ENCODE data around the gene SLC22A13.
"Not testable (repeated sequence)": the region's sequence is repeated elsewhere in the genome, so short reads cannot be mapped to it uniquely, and the experiment has no call there.

SLC22A13 gene

DNA sequence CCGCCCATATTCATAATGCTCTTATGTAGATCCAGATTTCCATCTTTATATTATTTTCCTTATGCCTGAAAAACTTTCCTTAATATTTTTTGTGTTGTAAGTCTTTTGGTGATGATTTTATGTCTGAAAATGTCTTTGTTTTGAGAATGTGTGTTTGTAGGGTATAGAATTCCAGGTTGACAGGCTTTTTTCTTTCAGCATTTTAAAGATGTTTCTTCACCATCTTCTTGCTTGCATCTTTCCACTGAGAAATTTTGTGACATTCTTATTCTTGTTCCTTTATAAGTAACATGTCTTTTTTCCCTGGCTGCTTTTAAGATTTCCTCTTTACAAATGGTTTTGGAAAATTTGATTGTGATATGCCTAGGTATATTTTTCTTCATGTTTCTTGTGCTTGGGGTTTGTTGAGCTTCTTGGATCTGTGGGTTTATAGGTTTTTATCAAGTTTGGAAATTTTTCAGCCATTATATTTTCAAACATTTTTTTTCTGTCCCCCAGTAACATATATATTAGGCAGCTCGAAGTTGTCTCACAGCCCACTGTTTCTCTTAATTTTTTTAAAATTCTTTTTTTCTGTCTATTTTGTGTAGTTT is 27.1 kb upstream of the SLC22A13 start:
- no peaks in the 10 kb centered on the region for H3K9me3 ChIP-seq (ENCODE audit: control insufficient read depth, low read length)
- no peaks in the 10 kb centered on the region for H3K27me3 ChIP-seq (replicated peaks; ENCODE audit: control insufficient read depth, insufficient read depth, low read length, poor library complexity, severe bottlenecking)
- H3K27ac ChIP-seq (ENCODE audit: insufficient read depth, low read length, poor library complexity, severe bottlenecking): no peak overlapping the region
- peaks cover 54% of the 10 kb centered on the region for H3K36me3 ChIP-seq (ENCODE audit: control insufficient read depth, insufficient read depth, low read length)
- no peak for DNase-seq
- H3K4me1 ChIP-seq (ENCODE audit: control insufficient read depth, insufficient read depth, low read length, poor library complexity, severe bottlenecking): no peaks in the 10 kb centered on the region
- no peak overlapping the region for H3K4me3 ChIP-seq (ENCODE audit: insufficient read depth, low read depth, low read length, poor library complexity, severe bottlenecking)

DNA sequence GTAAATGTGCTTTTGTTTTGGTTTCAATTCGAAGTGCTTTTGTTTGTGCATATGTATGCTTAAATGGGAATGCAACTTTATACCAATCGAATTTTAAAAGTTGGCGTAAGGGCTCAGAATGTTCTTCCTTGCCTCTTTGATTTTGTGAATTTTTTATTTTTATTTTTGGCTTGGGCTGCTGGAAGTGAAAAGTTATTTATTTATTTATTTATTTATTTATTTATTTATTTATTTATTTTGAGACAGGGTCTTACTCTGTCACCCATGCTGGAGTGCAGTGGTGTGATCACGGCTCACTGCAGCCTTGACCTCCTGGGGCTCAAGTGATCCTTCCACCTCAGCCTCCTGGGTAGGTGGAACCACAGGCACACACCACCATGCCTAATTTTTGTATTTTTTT is 22.8 kb upstream of the SLC22A13 start:
- H3K27ac ChIP-seq (ENCODE audit: insufficient read depth, low read length, poor library complexity, severe bottlenecking); H3K9me3 ChIP-seq (ENCODE audit: control insufficient read depth, low read length); H3K4me1 ChIP-seq (ENCODE audit: control insufficient read depth, insufficient read depth, low read length, poor library complexity, severe bottlenecking); DNase-seq; H3K4me3 ChIP-seq (ENCODE audit: insufficient read depth, low read depth, low read length, poor library complexity, severe bottlenecking); H3K27me3 ChIP-seq (replicated peaks; ENCODE audit: control insufficient read depth, insufficient read depth, low read length, poor library complexity, severe bottlenecking): not testable (repeated sequence)
- peaks cover 40% of the 10 kb centered on the region for H3K36me3 ChIP-seq (ENCODE audit: control insufficient read depth, insufficient read depth, low read length)

DNA sequence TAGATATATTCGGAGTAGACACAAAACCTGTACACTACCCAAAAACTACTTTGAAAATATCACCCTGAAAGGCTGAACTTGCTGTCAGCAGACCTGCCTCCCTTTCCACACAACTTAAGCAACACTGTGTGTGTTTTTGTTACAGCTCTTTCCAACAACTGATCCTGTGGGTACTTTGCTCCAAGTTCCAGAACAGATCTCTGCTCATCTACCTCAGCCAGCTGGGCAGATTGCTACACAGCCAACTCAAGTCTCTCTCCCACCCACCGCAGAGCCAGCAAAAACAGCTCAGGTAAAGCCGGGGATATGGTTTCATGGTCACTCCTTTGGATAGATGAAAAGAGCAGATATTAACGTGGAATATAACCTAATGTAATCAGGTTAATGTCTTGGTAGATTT is 19.7 kb upstream of the SLC22A13 start:
- Histone ChIP-seq H3K36me3 (ENCODE audit: control insufficient read depth, insufficient read depth, low read length) (peaks cover 31% of the 10 kb centered on the region), H3K27ac (ENCODE audit: insufficient read depth, low read length, poor library complexity, severe bottlenecking) (no peak overlapping the region), H3K4me3 (ENCODE audit: insufficient read depth, low read depth, low read length, poor library complexity, severe bottlenecking) (no peak overlapping the region), H3K9me3 (ENCODE audit: control insufficient read depth, low read length) (no peaks in the 10 kb centered on the region), H3K4me1 (ENCODE audit: control insufficient read depth, insufficient read depth, low read length, poor library complexity, severe bottlenecking) (no peaks in the 10 kb centered on the region), H3K27me3 (replicated peaks; ENCODE audit: control insufficient read depth, insufficient read depth, low read length, poor library complexity, severe bottlenecking) (no peaks in the 10 kb centered on the region)
- DNase-seq: no peak

DNA sequence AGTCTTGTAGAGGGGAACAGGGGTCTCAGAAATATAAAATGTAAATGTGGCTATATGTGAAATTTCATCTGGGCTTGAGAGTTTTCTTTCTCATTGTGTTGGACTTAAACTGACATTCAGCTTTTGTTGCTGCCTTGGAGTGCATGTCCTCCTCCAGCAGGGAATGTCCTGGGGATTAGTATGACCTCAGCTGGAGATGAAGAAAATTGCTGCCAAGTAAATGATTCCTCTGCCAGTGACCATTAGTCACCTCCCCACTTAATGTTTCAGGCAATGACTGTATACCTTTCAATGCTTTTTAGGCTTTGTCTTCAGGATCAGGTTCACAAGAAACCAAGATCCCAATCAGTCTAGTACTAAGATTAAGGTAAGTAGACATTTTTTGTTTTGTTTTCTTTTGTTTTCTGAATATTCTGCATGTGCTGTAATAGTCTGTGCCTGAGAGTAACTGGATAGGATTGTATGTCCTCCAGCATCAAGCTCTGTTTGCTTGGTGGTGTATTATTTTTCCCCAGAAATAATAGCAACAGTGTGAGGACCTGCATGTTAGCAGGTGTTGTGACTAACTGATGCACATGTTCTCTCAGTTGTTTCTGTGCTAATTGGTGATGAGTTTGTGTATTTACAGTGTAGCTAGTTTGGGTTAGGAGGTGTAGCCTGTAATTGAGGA is 18.1 kb upstream of the SLC22A13 start:
- no peaks in the 10 kb centered on the region for H3K27me3 ChIP-seq (replicated peaks; ENCODE audit: control insufficient read depth, insufficient read depth, low read length, poor library complexity, severe bottlenecking)
- H3K36me3 ChIP-seq (ENCODE audit: control insufficient read depth, insufficient read depth, low read length): peaks cover 44% of the 10 kb centered on the region
- no peak for DNase-seq
- H3K27ac ChIP-seq (ENCODE audit: insufficient read depth, low read length, poor library complexity, severe bottlenecking): no peak overlapping the region
- H3K4me1 ChIP-seq (ENCODE audit: control insufficient read depth, insufficient read depth, low read length, poor library complexity, severe bottlenecking): no peaks in the 10 kb centered on the region
- no peak overlapping the region for H3K4me3 ChIP-seq (ENCODE audit: insufficient read depth, low read depth, low read length, poor library complexity, severe bottlenecking)
- no peaks in the 10 kb centered on the region for H3K9me3 ChIP-seq (ENCODE audit: control insufficient read depth, low read length)

DNA sequence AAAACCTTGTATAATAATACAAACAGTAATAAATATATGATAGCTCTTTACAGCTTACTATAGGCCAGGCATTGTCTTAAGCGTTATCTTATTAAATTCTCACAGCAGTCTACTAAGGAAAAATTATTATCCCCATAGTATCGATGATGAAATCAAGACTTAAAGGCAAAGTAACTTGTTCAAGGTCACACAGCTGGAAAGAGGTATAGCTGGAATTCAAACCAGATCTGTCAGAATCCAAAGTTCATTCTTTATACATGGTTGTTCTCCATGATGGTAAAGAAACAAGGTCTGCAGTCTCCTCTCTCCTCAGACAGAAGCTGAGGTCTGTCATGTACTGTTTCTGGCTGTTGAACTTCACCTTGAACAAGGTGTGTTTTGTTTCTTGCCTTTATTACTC is 15.4 kb upstream of the SLC22A13 start:
- Histone ChIP-seq H3K4me3 (ENCODE audit: insufficient read depth, low read depth, low read length, poor library complexity, severe bottlenecking) (no peak overlapping the region), H3K36me3 (ENCODE audit: control insufficient read depth, insufficient read depth, low read length) (peaks cover 62% of the 10 kb centered on the region), H3K9me3 (ENCODE audit: control insufficient read depth, low read length) (no peaks in the 10 kb centered on the region), H3K27ac (ENCODE audit: insufficient read depth, low read length, poor library complexity, severe bottlenecking) (no peak overlapping the region), H3K27me3 (replicated peaks; ENCODE audit: control insufficient read depth, insufficient read depth, low read length, poor library complexity, severe bottlenecking) (no peaks in the 10 kb centered on the region), H3K4me1 (ENCODE audit: control insufficient read depth, insufficient read depth, low read length, poor library complexity, severe bottlenecking) (no peaks in the 10 kb centered on the region)
- no peak for DNase-seq

DNA sequence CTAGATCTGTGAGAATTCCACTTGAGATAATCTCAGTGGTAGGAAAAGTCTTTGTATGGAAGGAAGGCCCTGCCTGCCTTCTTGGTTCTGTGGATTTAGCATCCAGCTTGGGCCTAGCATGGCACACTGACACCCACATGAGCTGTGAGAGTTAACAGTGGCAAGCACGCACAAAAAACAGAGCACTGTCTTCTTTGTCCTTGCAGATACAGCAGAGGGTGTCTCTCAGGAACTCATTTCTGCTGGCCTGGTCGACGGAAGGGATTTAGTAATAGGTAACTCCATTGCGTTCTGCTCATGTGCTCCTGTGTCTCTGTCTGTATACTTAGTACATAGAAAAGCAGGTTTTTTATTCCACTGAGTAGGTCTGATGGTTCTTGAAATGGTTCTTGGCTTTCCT is 14.4 kb upstream of the SLC22A13 start:
- no peak overlapping the region for H3K27ac ChIP-seq (ENCODE audit: insufficient read depth, low read length, poor library complexity, severe bottlenecking)
- no peaks in the 10 kb centered on the region for H3K9me3 ChIP-seq (ENCODE audit: control insufficient read depth, low read length)
- peaks cover 62% of the 10 kb centered on the region for H3K36me3 ChIP-seq (ENCODE audit: control insufficient read depth, insufficient read depth, low read length)
- DNase-seq: no peak
- no peaks in the 10 kb centered on the region for H3K27me3 ChIP-seq (replicated peaks; ENCODE audit: control insufficient read depth, insufficient read depth, low read length, poor library complexity, severe bottlenecking)
- H3K4me1 ChIP-seq (ENCODE audit: control insufficient read depth, insufficient read depth, low read length, poor library complexity, severe bottlenecking): no peaks in the 10 kb centered on the region
- H3K4me3 ChIP-seq (ENCODE audit: insufficient read depth, low read depth, low read length, poor library complexity, severe bottlenecking): no peak overlapping the region

DNA sequence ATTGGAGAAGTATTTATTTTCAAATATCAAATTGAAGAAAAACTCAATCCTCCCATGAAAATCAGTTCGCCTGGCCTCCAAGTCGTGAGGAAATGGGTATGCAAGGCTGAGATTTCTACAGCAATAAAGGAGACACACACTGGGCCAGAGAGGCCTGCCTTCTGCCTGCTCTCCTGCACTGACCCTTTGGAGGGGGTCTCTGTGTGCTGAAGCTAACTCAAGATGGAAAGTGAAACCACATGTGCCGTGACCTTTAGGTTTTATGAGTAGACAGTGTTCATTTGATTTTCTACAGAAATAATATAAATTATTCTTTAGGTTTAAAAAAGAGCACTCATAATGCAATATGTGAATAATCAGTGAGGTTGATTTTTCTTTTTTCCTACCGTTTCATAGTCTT is 11.9 kb upstream of the SLC22A13 start:
- Histone ChIP-seq H3K27me3 (replicated peaks; ENCODE audit: control insufficient read depth, insufficient read depth, low read length, poor library complexity, severe bottlenecking) (no peaks in the 10 kb centered on the region), H3K36me3 (ENCODE audit: control insufficient read depth, insufficient read depth, low read length) (peaks cover 46% of the 10 kb centered on the region), H3K27ac (ENCODE audit: insufficient read depth, low read length, poor library complexity, severe bottlenecking) (no peak overlapping the region), H3K4me3 (ENCODE audit: insufficient read depth, low read depth, low read length, poor library complexity, severe bottlenecking) (no peak overlapping the region), H3K4me1 (ENCODE audit: control insufficient read depth, insufficient read depth, low read length, poor library complexity, severe bottlenecking) (no peaks in the 10 kb centered on the region), H3K9me3 (ENCODE audit: control insufficient read depth, low read length) (no peaks in the 10 kb centered on the region)
- no peak for DNase-seq

DNA sequence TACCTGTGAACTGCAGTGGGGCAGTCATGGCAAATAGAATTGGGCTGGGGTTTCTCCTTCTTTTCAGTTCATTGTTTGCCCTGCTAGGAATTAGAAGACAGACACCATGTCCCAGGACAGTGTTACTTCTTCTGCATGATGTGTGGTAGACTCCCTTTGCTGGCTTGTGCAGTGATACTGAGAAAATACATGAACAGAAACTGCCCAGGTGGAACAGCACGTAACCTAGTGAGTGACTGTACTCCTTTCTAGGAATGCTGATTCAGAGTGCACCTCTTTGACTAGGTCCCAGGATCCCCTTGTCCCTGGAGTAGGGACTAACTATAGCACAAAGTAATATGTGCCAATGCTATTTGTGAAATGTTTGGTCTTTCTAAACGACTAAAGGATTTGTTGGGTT is 10.7 kb upstream of the SLC22A13 start:
- H3K4me1 ChIP-seq (ENCODE audit: control insufficient read depth, insufficient read depth, low read length, poor library complexity, severe bottlenecking): no peaks in the 10 kb centered on the region

DNA sequence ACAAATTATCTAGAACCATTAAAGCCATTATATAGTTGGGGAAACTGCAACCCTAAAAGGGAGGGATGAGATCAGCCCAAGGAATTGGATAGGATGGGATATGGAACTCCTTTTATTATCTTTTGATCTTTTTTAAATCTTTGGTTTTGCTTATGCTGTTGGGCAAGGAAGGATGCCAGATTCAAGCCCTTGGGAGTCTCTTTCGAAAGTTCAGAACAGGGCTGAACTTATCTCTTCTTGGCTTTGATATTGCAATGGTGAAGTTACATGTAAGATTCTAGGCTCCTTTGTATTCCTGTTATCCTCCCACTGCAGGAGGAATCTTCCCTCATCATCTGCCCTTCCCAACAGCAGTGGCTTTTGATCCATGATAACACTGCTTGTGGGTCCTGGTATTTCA is 10.0 kb upstream of the SLC22A13 start:
- Histone ChIP-seq H3K36me3 (ENCODE audit: control insufficient read depth, insufficient read depth, low read length) (peaks cover 33% of the 10 kb centered on the region), H3K9me3 (ENCODE audit: control insufficient read depth, low read length) (no peaks in the 10 kb centered on the region), H3K4me3 (ENCODE audit: insufficient read depth, low read depth, low read length, poor library complexity, severe bottlenecking) (no peak overlapping the region), H3K27ac (ENCODE audit: insufficient read depth, low read length, poor library complexity, severe bottlenecking) (no peak overlapping the region), H3K27me3 (replicated peaks; ENCODE audit: control insufficient read depth, insufficient read depth, low read length, poor library complexity, severe bottlenecking) (no peaks in the 10 kb centered on the region), H3K4me1 (ENCODE audit: control insufficient read depth, insufficient read depth, low read length, poor library complexity, severe bottlenecking) (no peaks in the 10 kb centered on the region)
- no peak for DNase-seq

More for the DNA sequence above, 10.7 kb upstream of the SLC22A13 start:
- Histone ChIP-seq H3K9me3 (ENCODE audit: control insufficient read depth, low read length) (no peaks in the 10 kb centered on the region), H3K27me3 (replicated peaks; ENCODE audit: control insufficient read depth, insufficient read depth, low read length, poor library complexity, severe bottlenecking) (no peaks in the 10 kb centered on the region), H3K27ac (ENCODE audit: insufficient read depth, low read length, poor library complexity, severe bottlenecking) (no peak overlapping the region), H3K4me3 (ENCODE audit: insufficient read depth, low read depth, low read length, poor library complexity, severe bottlenecking) (no peak overlapping the region), H3K36me3 (ENCODE audit: control insufficient read depth, insufficient read depth, low read length) (peaks cover 38% of the 10 kb centered on the region)
- DNase-seq: no peak

DNA sequence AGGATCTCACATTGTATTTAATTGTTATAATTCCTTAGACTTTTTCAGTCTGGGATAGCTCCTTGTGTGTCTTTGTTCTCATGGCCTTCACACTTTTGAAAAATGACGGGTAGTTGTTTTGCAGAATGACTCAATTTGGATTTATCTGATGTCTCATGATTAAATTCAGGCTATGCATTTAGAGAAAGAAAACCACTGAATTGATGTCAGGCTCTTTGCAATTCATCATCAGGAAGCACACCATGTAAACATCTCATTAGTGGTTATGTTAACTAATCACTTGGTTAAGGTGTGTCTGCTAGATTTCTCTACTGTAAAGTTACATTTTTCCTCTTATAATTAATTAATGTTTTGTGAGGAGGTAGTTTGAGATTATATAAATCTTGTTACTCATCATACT is 8.0 kb upstream of the SLC22A13 start:
- Histone ChIP-seq H3K4me3 (ENCODE audit: insufficient read depth, low read depth, low read length, poor library complexity, severe bottlenecking) (no peak overlapping the region), H3K36me3 (ENCODE audit: control insufficient read depth, insufficient read depth, low read length) (peaks cover 20% of the 10 kb centered on the region), H3K27me3 (replicated peaks; ENCODE audit: control insufficient read depth, insufficient read depth, low read length, poor library complexity, severe bottlenecking) (no peaks in the 10 kb centered on the region), H3K27ac (ENCODE audit: insufficient read depth, low read length, poor library complexity, severe bottlenecking) (no peak overlapping the region), H3K4me1 (ENCODE audit: control insufficient read depth, insufficient read depth, low read length, poor library complexity, severe bottlenecking) (no peaks in the 10 kb centered on the region), H3K9me3 (ENCODE audit: control insufficient read depth, low read length) (no peaks in the 10 kb centered on the region)
- no peak for DNase-seq

Measured in effector memory CD4-positive, alpha-beta T cell (primary cell).